ENCODE measurements around the gene KLHL40. TPM values are rescaled to one million over a fixed set of nuclear protein-coding genes. Genes with fewer than 3 reads are reported as not detected.
A peak's percentile ranks its signal among the peaks of the same experiment; 100 is the strongest.

Gene KLHL40
- polyA plus RNA-seq, 2 of the 4 experiments (the other 2 are of a cell fraction), result not detected

DNA sequence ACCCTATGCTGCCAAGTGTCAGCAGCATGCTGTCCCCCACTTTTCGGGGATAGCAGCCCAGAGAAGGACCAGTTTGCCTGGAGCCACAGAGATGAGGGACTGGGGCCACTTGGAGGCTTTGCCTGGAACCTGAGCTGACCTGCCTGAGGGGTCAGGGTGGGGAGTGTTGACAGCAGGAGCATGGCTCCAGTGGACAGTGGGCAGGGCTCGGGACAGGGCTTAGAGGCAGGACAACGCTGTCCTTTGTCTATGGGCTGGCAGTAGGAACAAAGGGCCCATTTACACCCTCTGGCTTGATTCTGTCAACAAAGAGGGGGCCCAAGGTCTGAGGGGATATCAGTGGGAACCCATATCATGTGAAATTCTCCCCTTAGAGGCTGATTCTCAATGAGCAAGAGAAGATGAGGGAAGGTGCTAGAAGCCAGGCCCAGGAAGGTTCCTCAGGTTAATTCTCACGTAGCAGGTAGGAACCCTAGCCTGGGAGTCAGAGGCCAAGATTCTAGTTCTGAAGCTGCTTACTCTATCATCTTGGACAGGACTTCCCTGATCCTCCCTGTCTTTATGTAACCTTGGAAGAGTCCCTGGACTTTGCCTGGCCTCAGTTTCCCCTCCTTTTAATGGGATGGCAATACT lies 47.0 kb downstream of the KLHL40 start:
- POLR2A ChIA-PET, result no interaction called here
- FAIRE-seq (no peak), ATAC-seq (no peak), DNase-seq (ENCODE audit: low read depth in 1 of 2, low spot score in 1 of 2) (no peak)
- CTCF ChIA-PET, result interaction anchor here (1.0 to 1.1 kb wide), 2 partner anchors 12 to 149 kb away, joined by 3 read pairs; no protein-coding TSS in a partner anchor
- Histone ChIP-seq H3K27ac (no peak overlapping the region), H3K4me2 (no peak overlapping the region), H3K4me3 (no peak overlapping the region), H3K4me1 (no peaks in the 10 kb centered on the region), H3K9me3 (no peaks in the 10 kb centered on the region)
- TF ChIP-seq ZSCAN20 (CRISPR knock-in tag; IDR thresholded peaks at IDR 0.05), result no peak
- TF ChIP-seq SREBF2 (IDR thresholded peaks at IDR 0.05), result no peak
- no peak for TF ChIP-seq KDM1A (IDR thresholded peaks at IDR 0.05; ENCODE audit: low read depth)
- TF ChIP-seq, protein P1, sequence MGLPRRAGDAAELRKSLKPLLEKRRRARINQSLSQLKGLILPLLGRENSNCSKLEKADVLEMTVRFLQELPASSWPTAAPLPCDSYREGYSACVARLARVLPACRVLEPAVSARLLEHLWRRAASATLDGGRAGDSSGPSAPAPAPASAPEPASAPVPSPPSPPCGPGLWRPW (IDR thresholded peaks at IDR 0.05), result no peak
- TF ChIP-seq POLR2A (IDR thresholded peaks at IDR 0.05; ENCODE audit: low read length), result no peak
- TF ChIP-seq EHMT2 (IDR thresholded peaks at IDR 0.05; ENCODE audit: low read depth), result no peak
- TF ChIP-seq ZFP36 (IDR thresholded peaks at IDR 0.05; ENCODE audit: borderline replicate concordance, partially characterized antibody), result no peak
- no peak for TF ChIP-seq EP300 (IDR thresholded peaks at IDR 0.05)
- no peak for TF ChIP-seq FOSB (CRISPR knock-in tag; IDR thresholded peaks at IDR 0.05)
- no peak for TF ChIP-seq FOXS1 (CRISPR knock-in tag; IDR thresholded peaks at IDR 0.05)
- TF ChIP-seq NR3C1 (IDR thresholded peaks at IDR 0.05), result no peak
- TF ChIP-seq, protein P2, sequence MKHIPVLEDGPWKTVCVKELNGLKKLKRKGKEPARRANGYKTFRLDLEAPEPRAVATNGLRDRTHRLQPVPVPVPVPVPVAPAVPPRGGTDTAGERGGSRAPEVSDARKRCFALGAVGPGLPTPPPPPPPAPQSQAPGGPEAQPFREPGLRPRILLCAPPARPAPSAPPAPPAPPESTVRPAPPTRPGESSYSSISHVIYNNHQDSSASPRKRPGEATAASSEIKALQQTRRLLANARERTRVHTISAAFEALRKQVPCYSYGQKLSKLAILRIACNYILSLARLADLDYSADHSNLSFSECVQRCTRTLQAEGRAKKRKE (CRISPR knock-in tag; IDR thresholded peaks at IDR 0.05; ENCODE audit: low read depth), result no peak
- 38% methylated on average over 3 of the region's 4 CpGs for WGBS (ENCODE audit: missing lambda C conversion rate)

DNA sequence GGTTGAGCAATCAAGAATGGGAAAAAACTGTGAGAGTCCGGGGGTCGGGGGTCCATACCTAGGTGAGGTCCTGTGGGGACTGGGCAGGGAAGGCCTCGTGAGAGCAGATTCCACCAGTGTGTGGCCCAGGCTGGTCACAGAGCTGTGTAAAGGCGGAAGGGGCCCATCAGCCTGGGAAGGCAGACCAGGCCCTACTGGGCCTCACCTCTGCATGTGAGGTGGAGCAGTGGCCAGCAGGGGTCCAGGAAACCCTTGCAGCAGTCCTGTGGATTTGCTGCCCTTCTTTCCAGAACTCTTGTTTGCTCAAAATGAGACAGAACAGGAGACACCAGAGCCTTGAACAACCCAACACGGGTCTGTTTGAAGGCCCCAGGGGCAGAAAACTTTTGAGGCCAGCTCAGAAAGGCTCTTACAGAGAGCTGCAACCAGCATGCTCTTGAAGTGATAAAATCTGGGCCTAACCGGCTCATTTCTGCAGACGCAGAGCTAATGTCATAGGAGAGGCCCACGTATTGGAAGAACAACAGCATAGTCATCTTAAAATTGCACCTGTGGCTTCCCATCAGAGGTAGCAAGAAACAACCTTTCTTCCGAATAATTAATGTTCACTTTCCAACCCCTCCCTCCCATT lies 47.6 kb downstream of the KLHL40 start:
- Histone ChIP-seq H3K4me2 (no peak overlapping the region), H3K4me1 (no peaks in the 10 kb centered on the region), H3K4me3 (no peak overlapping the region), H3K27ac (no peak overlapping the region), H3K9me3 (no peaks in the 10 kb centered on the region)
- DNase-seq (ENCODE audit: low read depth in 1 of 2, low spot score in 1 of 2), result no peak
- ATAC-seq, result peak; percentile 52 to 75; a peak in 3 of 6 replicates
- no peak for FAIRE-seq
- no peak for TF ChIP-seq MYC (IDR thresholded peaks at IDR 0.05; ENCODE audit: borderline replicate concordance, low read length)
- TF ChIP-seq POLR2A (IDR thresholded peaks at IDR 0.05; ENCODE audit: low read length), result no peak
- TF ChIP-seq, protein P1 (IDR thresholded peaks at IDR 0.05), result no peak
- TF ChIP-seq, protein P3, sequence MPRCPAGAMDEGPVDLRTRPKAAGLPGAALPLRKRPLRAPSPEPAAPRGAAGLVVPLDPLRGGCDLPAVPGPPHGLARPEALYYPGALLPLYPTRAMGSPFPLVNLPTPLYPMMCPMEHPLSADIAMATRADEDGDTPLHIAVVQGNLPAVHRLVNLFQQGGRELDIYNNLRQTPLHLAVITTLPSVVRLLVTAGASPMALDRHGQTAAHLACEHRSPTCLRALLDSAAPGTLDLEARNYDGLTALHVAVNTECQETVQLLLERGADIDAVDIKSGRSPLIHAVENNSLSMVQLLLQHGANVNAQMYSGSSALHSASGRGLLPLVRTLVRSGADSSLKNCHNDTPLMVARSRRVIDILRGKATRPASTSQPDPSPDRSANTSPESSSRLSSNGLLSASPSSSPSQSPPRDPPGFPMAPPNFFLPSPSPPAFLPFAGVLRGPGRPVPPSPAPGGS (IDR thresholded peaks at IDR 0.05), result no peak
- no peak for TF ChIP-seq CHD4 (IDR thresholded peaks at IDR 0.05; ENCODE audit: borderline replicate concordance)
- no peak for TF ChIP-seq EHF (CRISPR knock-in tag; IDR thresholded peaks at IDR 0.05)
- TF ChIP-seq, protein P4, sequence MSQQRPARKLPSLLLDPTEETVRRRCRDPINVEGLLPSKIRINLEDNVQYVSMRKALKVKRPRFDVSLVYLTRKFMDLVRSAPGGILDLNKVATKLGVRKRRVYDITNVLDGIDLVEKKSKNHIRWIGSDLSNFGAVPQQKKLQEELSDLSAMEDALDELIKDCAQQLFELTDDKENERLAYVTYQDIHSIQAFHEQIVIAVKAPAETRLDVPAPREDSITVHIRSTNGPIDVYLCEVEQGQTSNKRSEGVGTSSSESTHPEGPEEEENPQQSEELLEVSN (IDR thresholded peaks at IDR 0.05; ENCODE audit: borderline replicate concordance, low read depth), result no peak
- no peak for TF ChIP-seq CHD2 (IDR thresholded peaks at IDR 0.05; ENCODE audit: low read length, partially characterized antibody)
- TF ChIP-seq FOSB (CRISPR knock-in tag; IDR thresholded peaks at IDR 0.05), result no peak
- no peak for TF ChIP-seq HOXB5 (CRISPR knock-in tag; IDR thresholded peaks at IDR 0.05)
- no peak for TF ChIP-seq RFX5 (IDR thresholded peaks at IDR 0.05)
- TF ChIP-seq KDM1A (IDR thresholded peaks at IDR 0.05; ENCODE audit: low read depth), result no peak
- WGBS (ENCODE audit: missing lambda C conversion rate), result 81% methylated on average over 9 of the region's 9 CpGs
- CTCF ChIA-PET, result interaction anchor here (1.0 to 1.4 kb wide), 3 partner anchors 9 to 11 kb away, joined by 3 to 4 read pairs (median 3); no protein-coding TSS in a partner anchor
- POLR2A ChIA-PET, result no interaction called here

Measured in A549 (cell line).